ENCODE measurements around the gene NAT8.
"Not testable (repeated sequence)": the region's sequence is repeated elsewhere in the genome, so short reads cannot be mapped to it uniquely, and the experiment has no call there.

Gene NAT8

DNA sequence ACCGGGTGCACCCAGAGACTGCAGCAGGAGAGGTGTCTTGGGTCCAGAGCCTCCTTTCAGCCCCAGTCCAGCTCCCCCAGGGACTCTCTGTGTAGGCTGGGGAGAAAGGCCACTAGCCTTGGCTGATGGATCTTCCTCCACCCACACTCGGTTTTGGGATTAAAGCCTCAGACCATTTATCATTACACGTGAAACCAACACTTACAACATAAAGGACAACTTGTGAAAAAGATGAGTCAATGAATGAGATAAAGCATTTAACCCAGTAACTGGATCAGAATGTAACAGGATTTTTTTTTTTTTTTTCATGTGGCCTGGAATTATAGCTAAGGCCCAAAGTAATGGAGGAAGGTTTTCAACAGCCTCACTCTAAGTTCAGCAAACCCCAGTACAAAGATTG lies 32.1 kb downstream of the NAT8 start:
- Histone ChIP-seq H3K27me3 (ENCODE audit: control insufficient read depth in 1 of 2, insufficient read depth in 2 of 2, low read length in 2 of 2) (no peaks in the 10 kb centered on the region), H3K9ac (ENCODE audit: low read length in 2 of 2) (no peak overlapping the region), H3K36me3 (ENCODE audit: control insufficient read depth in 2 of 2, insufficient read depth in 2 of 2, low read length in 2 of 2) (peaks cover 9 to 11% of the 10 kb centered on the region in 2 donors), H3K9me3 (ENCODE audit: control insufficient read depth in 2 of 2, low read length in 2 of 2) (no peaks in the 10 kb centered on the region), H3K4me1 (ENCODE audit: control insufficient read depth, insufficient read depth, low read length) (no peaks in the 10 kb centered on the region), H3K27ac (ENCODE audit: low read length) (no peak overlapping the region), H3K4me3 (ENCODE audit: low read length in 2 of 2) (no peak overlapping the region)

DNA sequence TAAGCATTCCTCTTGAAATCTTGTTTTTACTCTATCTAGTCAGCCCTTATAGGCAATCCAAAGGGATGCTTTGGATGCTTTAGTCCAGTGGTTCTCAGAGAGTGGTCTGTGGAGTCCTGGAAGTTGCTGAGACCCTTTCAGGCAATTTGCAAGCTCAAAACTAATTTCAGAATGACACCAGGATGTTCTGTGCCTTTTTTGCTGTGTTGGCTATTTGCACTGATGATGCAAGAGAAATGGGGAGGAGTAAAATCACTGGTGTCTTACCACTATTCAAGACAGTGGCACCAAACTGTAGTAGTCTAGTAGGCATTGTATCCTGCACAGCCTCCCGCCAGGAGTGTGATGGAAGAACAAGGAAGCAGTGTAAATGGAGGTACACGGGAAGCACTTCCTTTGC lies 37.6 kb downstream of the NAT8 start:
- not testable (repeated sequence) for H3K27ac ChIP-seq (ENCODE audit: low read length); H3K27me3 ChIP-seq (ENCODE audit: control insufficient read depth in 1 of 2, insufficient read depth in 2 of 2, low read length in 2 of 2)
- H3K36me3 ChIP-seq (ENCODE audit: control insufficient read depth in 2 of 2, insufficient read depth in 2 of 2, low read length in 2 of 2) = peaks cover 22 to 25% of the 10 kb centered on the region in 2 donors

DNA sequence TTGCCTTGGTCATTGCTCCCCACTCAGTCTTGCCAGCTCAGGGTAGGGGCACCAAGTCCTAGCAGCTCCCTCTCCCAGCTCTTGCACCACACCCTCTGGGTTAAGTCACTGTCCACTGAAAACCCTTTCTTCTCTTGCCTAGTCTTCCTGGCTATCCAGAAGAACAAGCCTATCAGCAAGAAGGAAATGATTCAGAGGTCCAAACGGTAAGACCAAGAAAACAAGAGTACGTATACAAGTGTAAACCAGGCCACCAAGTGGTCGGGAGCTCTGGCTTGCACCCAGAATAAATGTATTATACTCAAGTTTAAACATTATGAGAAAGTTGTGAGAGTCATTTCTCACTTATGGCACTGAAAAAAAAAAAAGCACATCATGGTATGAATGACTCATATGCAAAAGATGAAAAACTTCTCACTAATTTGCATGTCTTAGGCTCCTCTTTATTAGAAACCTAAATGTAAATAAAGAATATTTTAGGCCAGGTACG lies 39.1 kb downstream of the NAT8 start:
- H3K9ac ChIP-seq (ENCODE audit: low read length in 2 of 2); H3K27ac ChIP-seq (ENCODE audit: low read length); H3K4me3 ChIP-seq (ENCODE audit: low read length in 2 of 2); H3K9me3 ChIP-seq (ENCODE audit: control insufficient read depth in 2 of 2, low read length in 2 of 2); H3K4me1 ChIP-seq (ENCODE audit: control insufficient read depth, insufficient read depth, low read length); H3K27me3 ChIP-seq (ENCODE audit: control insufficient read depth in 1 of 2, insufficient read depth in 2 of 2, low read length in 2 of 2): not testable (repeated sequence)
- peaks cover 17 to 22% of the 10 kb centered on the region in 2 donors for H3K36me3 ChIP-seq (ENCODE audit: control insufficient read depth in 2 of 2, insufficient read depth in 2 of 2, low read length in 2 of 2)

More for the DNA sequence above, 37.6 kb downstream of the NAT8 start:
- H3K9ac ChIP-seq (ENCODE audit: low read length in 2 of 2); H3K9me3 ChIP-seq (ENCODE audit: control insufficient read depth in 2 of 2, low read length in 2 of 2); H3K4me1 ChIP-seq (ENCODE audit: control insufficient read depth, insufficient read depth, low read length); H3K4me3 ChIP-seq (ENCODE audit: low read length in 2 of 2): not testable (repeated sequence)

DNA sequence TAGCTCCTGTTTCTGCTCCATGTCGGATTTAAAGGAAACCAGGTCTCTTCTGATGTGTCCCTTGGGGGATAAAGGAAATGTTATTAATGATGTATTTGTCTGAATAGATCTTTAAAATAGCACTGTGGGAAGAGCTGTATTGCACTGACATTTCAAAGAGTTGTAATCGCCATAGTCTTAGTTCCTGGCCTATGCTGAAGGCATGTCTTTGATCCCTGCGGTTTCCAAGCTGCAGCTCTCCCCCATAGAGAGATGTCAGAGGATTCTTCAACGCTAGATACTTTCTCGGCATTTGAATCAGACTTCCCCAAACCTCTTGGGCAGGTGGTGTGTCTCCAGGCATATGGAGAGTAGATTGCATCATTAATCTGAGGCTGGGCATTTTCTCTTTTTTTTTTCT lies 40.4 kb downstream of the NAT8 start:
- H3K4me3 ChIP-seq (ENCODE audit: low read length in 2 of 2) = no peak overlapping the region
- H3K36me3 ChIP-seq (ENCODE audit: control insufficient read depth in 2 of 2, insufficient read depth in 2 of 2, low read length in 2 of 2) = peaks cover 17 to 22% of the 10 kb centered on the region in 2 donors

DNA sequence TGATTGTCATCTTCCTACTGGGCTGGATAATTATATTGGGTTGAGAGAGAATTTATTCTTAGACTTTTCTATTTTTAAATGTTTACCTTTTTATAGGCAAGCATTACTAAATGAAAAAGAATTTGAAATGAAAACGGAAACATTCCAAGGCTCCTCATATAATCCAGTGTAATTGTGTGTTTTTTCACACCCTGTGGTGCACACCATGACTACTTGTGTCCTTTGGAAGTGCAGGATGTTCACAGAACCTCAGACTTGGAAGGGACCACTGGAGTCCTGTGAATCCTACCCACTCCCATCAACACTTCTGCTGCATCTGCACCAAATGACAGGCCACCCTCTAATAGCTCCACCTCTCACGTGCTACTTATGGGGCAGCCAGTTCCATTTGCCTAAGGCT lies 48.0 kb downstream of the NAT8 start:
- peaks cover 0 to 3% of the 10 kb centered on the region in 2 donors for H3K9me3 ChIP-seq (ENCODE audit: control insufficient read depth in 2 of 2, low read length in 2 of 2)
- H3K27ac ChIP-seq (ENCODE audit: low read length) = no peak overlapping the region
- no peaks in the 10 kb centered on the region for H3K4me1 ChIP-seq (ENCODE audit: control insufficient read depth, insufficient read depth, low read length)
- no peak overlapping the region for H3K4me3 ChIP-seq (ENCODE audit: low read length in 2 of 2)
- no peak overlapping the region for H3K9ac ChIP-seq (ENCODE audit: low read length in 2 of 2)
- peaks cover 0 to 3% of the 10 kb centered on the region in 2 donors for H3K36me3 ChIP-seq (ENCODE audit: control insufficient read depth in 2 of 2, insufficient read depth in 2 of 2, low read length in 2 of 2)
- H3K27me3 ChIP-seq (ENCODE audit: control insufficient read depth in 1 of 2, insufficient read depth in 2 of 2, low read length in 2 of 2) = no peaks in the 10 kb centered on the region

More for the DNA sequence above, 40.4 kb downstream of the NAT8 start:
- no peaks in the 10 kb centered on the region for H3K27me3 ChIP-seq (ENCODE audit: control insufficient read depth in 1 of 2, insufficient read depth in 2 of 2, low read length in 2 of 2)
- no peak overlapping the region for H3K9ac ChIP-seq (ENCODE audit: low read length in 2 of 2)
- no peaks in the 10 kb centered on the region for H3K9me3 ChIP-seq (ENCODE audit: control insufficient read depth in 2 of 2, low read length in 2 of 2)
- H3K27ac ChIP-seq (ENCODE audit: low read length) = no peak overlapping the region
- no peaks in the 10 kb centered on the region for H3K4me1 ChIP-seq (ENCODE audit: control insufficient read depth, insufficient read depth, low read length)

DNA sequence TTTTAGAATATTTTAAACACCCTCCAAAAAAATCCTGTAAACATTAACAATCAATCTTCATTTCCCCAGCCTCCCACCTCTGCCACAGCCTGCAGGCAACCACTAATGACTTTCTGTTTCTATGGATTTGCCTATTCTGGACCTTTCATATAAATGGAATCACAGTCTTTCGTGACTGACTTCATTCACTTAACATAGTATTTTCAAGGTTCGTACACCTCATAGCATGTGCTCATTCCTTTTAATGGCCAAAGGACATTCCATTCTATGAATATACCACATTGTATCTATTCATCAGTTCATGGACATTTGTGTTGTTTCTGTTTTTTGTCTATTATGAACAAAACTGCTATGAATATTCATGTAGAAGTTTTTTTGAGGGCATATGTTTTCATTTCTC lies 48.5 kb downstream of the NAT8 start:
- Histone ChIP-seq H3K9ac (ENCODE audit: low read length in 2 of 2) (no peak overlapping the region), H3K4me3 (ENCODE audit: low read length in 2 of 2) (no peak overlapping the region), H3K36me3 (ENCODE audit: control insufficient read depth in 2 of 2, insufficient read depth in 2 of 2, low read length in 2 of 2) (peaks cover 0 to 3% of the 10 kb centered on the region in 2 donors)

More for the DNA sequence above, 48.5 kb downstream of the NAT8 start:
- no peak overlapping the region for H3K27ac ChIP-seq (ENCODE audit: low read length)
- peaks cover 0 to 3% of the 10 kb centered on the region in 2 donors for H3K9me3 ChIP-seq (ENCODE audit: control insufficient read depth in 2 of 2, low read length in 2 of 2)
- H3K27me3 ChIP-seq (ENCODE audit: control insufficient read depth in 1 of 2, insufficient read depth in 2 of 2, low read length in 2 of 2) = no peaks in the 10 kb centered on the region
- H3K4me1 ChIP-seq (ENCODE audit: control insufficient read depth, insufficient read depth, low read length) = no peaks in the 10 kb centered on the region
